GM19193 (cell line): ENCODE results near the gene PERP.

ENCODE experiments used
- POLR2A ChIP-seq: IDR thresholded peaks from 4 replicates; pipeline ENCODE4 v1.6.1; 2011; ENCODE audit not compliant: insufficient read depth, insufficient read length; ENCODE audit errors: extremely low read depth

The PERP gene

DNA sequence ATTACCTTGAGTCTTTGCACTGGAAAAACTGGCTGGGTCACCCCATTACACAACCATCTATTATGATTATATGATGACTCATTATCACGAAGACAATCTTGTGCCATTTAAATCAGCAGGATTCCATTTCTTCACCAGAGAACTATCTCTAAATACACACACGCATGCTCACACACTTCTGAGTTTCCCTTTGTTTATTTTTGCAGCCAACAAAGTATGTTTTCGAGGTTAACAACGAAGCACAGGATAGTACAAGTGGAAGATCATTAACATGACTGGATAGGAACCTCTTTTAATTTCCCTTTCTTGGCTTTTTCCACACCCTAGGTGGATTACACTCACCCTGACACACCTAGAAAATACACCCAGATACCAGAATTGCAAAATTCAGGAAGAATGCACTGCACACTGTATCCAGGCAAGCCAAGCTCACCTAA, 18.9 kb downstream of the PERP start:
- no peak for TF ChIP-seq POLR2A

DNA sequence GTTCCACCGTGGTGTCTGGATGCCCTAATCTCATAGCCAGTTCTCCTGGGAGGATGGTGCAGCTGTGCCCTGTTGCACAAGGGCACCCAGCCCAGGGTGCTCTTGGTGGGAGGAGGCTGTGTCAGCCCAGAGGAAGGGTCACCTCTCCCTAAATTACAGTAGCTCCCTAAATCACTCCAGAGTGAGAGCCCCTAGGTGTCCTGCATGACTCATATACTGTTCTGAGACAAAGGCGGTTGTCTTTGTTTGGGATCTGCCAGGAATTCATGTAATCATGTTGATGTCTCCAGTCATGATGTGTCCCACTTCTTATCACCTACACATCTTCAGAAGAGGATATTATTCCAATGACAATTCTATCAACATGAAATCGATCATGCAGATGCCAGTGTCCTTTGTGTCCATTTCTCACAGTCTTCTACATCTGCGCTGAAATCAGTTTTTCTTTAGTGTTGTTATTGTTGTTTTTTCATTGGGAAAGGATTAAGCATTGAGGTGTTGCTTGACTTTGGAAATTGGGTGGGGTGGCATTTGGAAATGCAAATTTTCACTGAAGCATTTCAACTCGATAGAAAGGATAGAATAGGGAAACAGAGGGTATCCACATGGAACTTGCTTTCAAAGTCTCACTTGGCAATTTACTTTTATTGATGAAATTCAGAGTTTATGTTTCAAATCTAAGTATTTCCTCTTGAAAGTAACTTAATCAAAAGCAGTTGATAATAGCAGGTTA, 19.5 kb downstream of the PERP start:
- TF ChIP-seq POLR2A: no peak

DNA sequence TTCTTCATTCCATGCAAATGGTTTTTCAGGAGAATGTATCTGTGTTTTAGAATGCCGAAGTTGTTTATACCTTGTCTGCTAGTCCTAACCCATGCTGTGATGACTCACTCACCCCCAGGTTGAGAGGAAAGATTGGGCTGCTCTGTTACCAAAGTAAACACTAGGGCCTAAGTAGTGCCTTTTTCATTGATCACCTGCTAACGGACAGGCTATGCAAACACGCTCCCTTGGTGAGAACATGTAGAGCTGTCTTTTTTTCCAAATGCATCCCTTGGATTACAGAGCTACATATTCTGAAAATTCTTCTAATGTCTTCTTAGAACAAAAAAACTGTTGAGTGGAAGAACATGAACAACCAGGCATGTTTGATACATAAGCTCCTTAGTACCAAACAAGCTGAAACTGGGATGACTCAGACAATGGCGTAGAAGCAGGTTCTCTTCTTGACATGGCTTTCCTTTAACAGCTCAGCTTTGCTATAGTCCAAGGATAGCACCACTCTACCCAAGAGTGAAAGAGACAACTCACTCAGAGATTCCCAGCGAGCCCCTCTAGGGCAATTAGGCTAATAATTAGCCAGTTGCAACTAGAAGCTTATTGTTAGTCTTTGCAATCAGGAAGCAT, 20.5 kb downstream of the PERP start:
- TF ChIP-seq POLR2A: no peak

DNA sequence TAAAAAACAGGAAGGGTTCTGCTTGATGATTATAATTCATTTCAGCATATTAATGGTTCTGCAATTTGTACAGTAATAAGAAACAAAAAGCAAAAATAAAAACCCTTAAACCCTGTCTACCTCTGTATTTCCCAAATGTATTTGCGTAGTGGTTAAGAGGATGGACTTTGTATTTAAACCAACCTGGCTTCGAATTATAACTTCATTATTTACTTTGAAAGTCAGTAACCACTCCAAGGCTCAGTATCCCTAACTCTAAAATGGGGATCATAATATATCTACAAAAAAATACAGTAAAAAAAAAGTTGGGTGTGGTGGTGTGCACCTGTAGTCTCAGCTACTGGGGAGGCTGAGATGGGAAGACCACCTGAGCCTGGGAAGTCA, 21.4 kb downstream of the PERP start:
- no peak for TF ChIP-seq POLR2A

DNA sequence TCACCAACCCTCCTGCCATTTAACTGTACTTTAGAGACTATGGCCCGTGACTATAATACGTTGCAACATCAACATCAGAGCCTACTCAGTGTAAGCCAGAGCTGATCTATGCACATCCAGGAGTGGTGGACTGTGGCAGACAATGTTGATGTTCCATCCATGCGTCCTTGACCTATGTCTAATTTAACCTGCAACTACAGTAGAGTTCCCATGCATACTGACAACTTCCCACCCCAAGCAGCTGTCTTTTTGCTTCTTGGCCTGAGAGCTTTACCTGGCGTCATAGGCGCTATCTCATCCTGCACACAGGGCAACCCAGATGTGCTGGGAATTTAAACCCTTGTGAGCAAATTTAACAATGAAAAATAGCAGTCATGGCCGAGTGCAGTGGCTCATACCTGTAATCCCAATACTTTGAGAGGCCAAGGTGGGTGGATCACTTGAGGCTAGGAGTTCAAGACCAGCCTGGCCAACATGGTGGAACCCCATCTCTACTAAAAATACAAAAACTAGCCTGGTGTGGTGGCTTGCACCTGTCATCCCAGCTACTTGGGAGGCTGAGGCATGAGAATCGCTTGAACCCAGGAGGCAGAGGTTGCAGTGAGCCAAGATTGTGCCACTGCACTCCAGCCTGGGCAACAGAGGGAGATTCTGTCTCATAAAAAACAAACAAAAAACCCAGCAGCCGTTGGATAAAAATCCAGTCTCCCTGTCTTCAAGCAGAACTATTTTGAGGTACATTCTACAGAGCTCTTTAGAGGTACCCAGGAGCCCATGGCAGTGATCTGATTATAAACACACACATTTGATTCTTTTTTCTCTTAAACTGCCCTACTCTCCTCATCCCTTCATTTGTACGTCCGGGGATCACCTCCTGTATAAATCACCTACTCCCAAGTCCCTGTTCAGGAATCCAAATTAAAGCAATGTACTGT, 22.0 kb downstream of the PERP start:
- TF ChIP-seq POLR2A: no peak

DNA sequence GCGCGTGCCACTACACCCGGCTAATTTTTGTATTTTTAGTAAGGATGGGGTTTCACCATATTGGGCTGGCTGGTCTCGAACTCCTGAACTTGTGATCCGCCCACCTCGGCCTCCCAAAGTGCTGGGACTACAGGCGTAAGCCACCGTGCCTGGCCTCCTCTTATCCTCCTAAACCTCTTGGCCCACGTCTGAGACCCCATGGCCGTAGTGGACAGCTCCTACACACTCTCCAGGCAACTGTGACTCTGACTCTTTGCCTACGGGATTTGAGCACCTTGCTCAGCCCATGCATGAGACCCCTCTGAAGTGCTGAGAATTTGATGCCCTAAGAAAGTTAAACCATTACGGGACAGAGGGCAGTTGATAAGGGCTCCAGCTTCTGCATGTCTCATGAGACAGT, 25.0 kb downstream of the PERP start:
- TF ChIP-seq POLR2A: no peak

DNA sequence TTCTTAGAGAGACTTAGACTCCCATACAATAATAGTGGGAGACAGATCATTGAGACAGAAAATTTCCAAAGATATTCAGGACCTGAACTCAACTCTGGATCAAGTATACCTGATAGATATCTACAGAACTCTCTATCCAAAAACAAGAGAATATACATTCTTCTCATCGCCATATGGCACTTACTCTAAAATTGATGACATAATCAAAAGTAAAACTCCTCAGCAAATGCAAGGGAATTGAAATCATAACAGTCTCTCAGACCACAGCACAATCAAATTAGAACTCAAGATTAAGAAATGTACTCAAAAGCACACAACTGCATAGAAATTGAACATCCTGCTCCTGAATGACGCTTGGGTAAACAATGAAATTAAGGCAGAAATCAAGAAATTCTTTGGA, 28.7 kb downstream of the PERP start:
- TF ChIP-seq POLR2A: no peak

DNA sequence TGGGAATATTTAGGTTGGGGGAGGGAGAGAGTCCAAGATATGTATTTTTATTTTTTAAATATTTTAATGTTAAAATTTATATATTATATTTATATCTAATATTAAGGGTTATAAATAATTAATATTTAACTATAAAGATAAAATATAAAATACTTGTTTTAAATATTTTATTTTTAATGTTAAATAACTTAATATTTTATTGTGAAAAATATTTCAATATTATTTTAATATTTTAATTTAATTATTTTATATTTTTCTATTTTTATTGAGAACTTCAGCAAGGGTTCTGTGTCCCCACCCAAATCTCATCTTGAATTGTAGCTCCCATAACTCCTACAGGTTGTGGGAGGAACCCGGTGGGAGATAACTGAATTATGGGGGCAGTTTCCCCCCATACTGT, 34.0 kb downstream of the PERP start:
- no peak for TF ChIP-seq POLR2A

DNA sequence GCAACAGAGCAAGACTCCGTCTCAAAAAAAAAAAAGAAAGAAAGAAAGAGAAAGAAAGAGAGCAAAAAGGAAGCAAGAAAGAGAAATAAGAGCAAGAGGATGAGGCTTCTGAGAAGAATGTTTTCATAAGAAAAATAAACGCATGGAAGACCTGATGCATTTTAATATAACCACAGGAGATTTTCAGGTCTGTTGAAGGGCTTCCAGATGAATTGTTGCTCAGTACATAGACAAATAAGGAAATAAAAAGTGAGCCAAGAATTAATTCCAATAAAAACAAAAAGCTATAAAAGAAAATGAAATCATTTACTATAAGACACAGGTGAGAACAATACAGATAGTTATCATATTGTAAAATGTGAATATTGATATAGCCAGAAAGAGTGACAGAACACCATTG, 43.5 kb downstream of the PERP start:
- no peak for TF ChIP-seq POLR2A

DNA sequence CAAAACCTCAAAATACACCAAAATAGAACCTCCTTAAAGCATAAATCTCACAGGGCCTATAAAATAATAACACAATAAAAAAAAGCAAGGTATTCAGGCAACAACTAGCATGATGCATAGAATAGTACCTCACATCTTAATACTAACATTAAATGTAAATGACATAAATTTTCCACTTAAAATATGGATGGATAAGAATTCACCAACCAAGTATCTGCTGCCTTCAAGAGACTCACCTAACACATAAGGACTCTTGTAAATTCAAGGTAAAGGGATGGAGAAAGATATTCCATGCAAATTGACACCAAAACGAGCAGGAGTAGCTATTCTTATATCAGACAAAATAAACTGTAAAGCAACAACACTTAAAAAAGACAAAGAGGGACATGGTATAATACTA, 52.2 kb downstream of the PERP start:
- TF ChIP-seq POLR2A: no peak

DNA sequence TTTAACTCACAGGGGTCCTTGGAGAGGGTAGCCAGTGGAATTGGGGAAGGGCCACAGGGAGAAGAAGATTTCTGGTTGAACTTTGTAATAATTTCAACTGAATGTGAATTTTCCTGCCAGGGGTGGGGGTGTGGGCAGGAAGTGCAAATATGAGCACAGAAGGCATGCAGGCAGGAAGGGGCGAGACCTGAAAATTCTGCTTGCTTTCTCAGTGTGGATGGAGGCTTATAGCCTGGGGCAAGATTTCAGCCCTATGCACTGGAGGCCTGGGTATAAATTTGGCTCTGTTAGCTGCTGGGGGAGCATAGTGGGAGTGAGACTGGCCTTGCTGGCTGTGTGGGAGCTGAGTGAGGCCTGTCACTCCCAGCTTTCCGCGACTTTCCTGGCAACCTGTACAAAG, 54.4 kb downstream of the PERP start:
- TF ChIP-seq POLR2A: no peak

DNA sequence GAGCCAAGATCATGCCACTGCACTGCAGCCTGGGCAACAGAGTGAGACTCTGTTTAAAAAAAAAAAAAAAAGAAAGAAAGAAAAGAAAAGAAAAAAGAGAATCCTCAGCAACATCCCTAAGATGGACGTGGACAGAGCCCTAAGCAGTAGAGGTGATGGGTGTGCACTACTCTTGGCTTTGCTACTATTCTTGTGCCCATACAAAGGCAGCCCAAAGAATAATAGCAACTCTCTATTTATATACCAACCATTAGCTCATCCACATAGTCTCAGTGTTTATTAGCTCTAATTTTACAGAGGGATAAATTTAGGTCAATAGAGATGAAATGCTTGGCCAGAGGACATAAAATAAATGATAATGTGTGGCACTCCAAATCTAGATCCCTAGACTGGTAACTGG, 62.2 kb downstream of the PERP start:
- TF ChIP-seq POLR2A: no peak

DNA sequence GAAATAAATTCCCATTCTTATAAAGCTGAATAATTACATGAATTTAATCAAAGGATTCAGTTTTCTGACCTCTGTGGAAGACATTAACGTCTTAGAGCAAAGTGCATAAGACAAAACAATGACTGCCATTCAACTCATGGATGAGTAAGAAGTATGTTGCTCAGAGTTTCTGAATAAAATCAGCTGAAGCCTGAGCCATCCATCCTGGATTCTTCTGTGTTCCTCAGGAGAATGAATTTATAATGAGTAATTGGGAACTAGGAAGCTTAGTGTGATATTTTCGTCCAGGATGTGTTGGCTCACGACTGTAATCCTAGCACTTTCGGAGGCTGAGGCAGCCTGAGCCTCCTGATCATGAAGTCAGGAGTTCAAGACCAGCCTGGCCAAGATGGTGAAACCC, 62.8 kb downstream of the PERP start:
- TF ChIP-seq POLR2A: no peak
